ENCODE results near the gene SPPL2A. TPM values are rescaled to one million over a fixed set of nuclear protein-coding genes. Genes with fewer than 3 reads are reported as not detected.

The SPPL2A gene
- total RNA-seq, 1 experiment from 2014 or later = 115 TPM

- Mint-ChIP-seq H3K36me3 (ENCODE audit: insufficient read depth, unreplicated experiment) (peaks cover 17% of the 10 kb centered on the region), H3K4me3 (ENCODE audit: low read depth, unreplicated experiment) (no peak overlapping the region), H3K4me1 (ENCODE audit: low read depth, unreplicated experiment) (no peaks in the 10 kb centered on the region), H3K27me3 (ENCODE audit: unreplicated experiment) (no peaks in the 10 kb centered on the region), H3K27ac (ENCODE audit: unreplicated experiment) (no peak overlapping the region), H3K9me3 (ENCODE audit: low read depth, unreplicated experiment) (no peaks in the 10 kb centered on the region)
- TF ChIP-seq CTCF (IDR thresholded peaks at IDR 0.05; ENCODE audit: unreplicated experiment) = no peak
- CTCF ChIA-PET = no interaction called here
- intact Hi-C loops (cut with micrococcal nuclease; ENCODE audit: unreplicated experiment) = no loop called here
- no TSS peak for BruUV-seq (replicated peaks)
- no peak for DNase-seq
Measured at GRCh38 chr15:50726315-50726714, 39.2 kb downstream of the SPPL2A start.

GRCh38 chr15:50718700-50719125 lies 46.8 kb downstream of the SPPL2A start:
- no peak for DNase-seq
- Mint-ChIP-seq H3K36me3 (ENCODE audit: insufficient read depth, unreplicated experiment) (peaks cover 2% of the 10 kb centered on the region), H3K27me3 (ENCODE audit: unreplicated experiment) (no peaks in the 10 kb centered on the region), H3K9me3 (ENCODE audit: low read depth, unreplicated experiment) (no peaks in the 10 kb centered on the region), H3K4me3 (ENCODE audit: low read depth, unreplicated experiment) (no peak overlapping the region), H3K4me1 (ENCODE audit: low read depth, unreplicated experiment) (no peaks in the 10 kb centered on the region), H3K27ac (ENCODE audit: unreplicated experiment) (no peak overlapping the region)
- intact Hi-C loops (cut with micrococcal nuclease; ENCODE audit: unreplicated experiment) = no loop called here
- CTCF ChIA-PET = no interaction called here
- BruUV-seq (replicated peaks) = no TSS peak
- no peak for TF ChIP-seq CTCF (IDR thresholded peaks at IDR 0.05; ENCODE audit: unreplicated experiment)

GRCh38 chr15:50712018-50712417 lies 53.5 kb downstream of the SPPL2A start:
- Mint-ChIP-seq H3K27ac (ENCODE audit: unreplicated experiment) (no peak overlapping the region), H3K4me1 (ENCODE audit: low read depth, unreplicated experiment) (peaks cover 9% of the 10 kb centered on the region), H3K36me3 (ENCODE audit: insufficient read depth, unreplicated experiment) (peaks cover 6% of the 10 kb centered on the region), H3K27me3 (ENCODE audit: unreplicated experiment) (no peaks in the 10 kb centered on the region), H3K4me3 (ENCODE audit: low read depth, unreplicated experiment) (no peak overlapping the region), H3K9me3 (ENCODE audit: low read depth, unreplicated experiment) (no peaks in the 10 kb centered on the region)
- CTCF ChIA-PET = no interaction called here
- DNase-seq = no peak
- no peak for TF ChIP-seq CTCF (IDR thresholded peaks at IDR 0.05; ENCODE audit: unreplicated experiment)
- no TSS peak for BruUV-seq (replicated peaks)
- intact Hi-C loops (cut with micrococcal nuclease; ENCODE audit: unreplicated experiment) = no loop called here

- Mint-ChIP-seq H3K4me1 (ENCODE audit: low read depth, unreplicated experiment) (peaks cover 9% of the 10 kb centered on the region), H3K27me3 (ENCODE audit: unreplicated experiment) (no peaks in the 10 kb centered on the region), H3K27ac (ENCODE audit: unreplicated experiment) (no peak overlapping the region), H3K4me3 (ENCODE audit: low read depth, unreplicated experiment) (no peak overlapping the region), H3K9me3 (ENCODE audit: low read depth, unreplicated experiment) (no peaks in the 10 kb centered on the region), H3K36me3 (ENCODE audit: insufficient read depth, unreplicated experiment) (peaks cover 6% of the 10 kb centered on the region)
- no peak for DNase-seq
- intact Hi-C loops (cut with micrococcal nuclease; ENCODE audit: unreplicated experiment) = no loop called here
- TF ChIP-seq CTCF (IDR thresholded peaks at IDR 0.05; ENCODE audit: unreplicated experiment) = no peak
- no TSS peak for BruUV-seq (replicated peaks)
- CTCF ChIA-PET = no interaction called here
Measured at GRCh38 chr15:50710585-50710984, 54.9 kb downstream of the SPPL2A start.
